ENCODE data around the gene KLHL30.

Gene KLHL30

DNA sequence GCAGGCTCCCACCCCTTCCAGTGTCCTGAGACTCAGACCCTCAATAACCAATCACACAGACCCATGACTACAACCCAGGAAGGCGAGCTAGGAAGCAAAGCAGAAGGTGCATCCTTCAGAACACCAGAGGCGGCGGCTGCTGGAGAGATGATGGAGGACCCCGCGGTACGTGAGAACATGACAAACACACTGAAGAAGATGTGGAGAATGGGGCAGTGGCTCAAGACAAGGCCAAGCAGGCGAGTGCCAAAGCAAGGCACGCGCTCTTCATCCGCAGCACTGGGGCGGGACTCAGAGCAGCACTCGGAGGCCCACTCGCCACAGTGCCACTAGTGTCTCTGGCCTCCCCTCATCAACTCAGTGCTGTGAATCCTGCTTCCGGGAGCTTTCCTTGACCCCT is 34.0 kb downstream of the KLHL30 start:
- no peaks in the 10 kb centered on the region for H3K9me3 ChIP-seq (ENCODE audit: control insufficient read depth, low read length)
- peaks cover 44% of the 10 kb centered on the region for H3K4me1 ChIP-seq (ENCODE audit: control insufficient read depth, insufficient read depth, low read length)
- no peak overlapping the region for H3K9ac ChIP-seq (ENCODE audit: low read length)
- H3K36me3 ChIP-seq (ENCODE audit: control insufficient read depth, insufficient read depth, low read length, severe bottlenecking), result peaks cover 63% of the 10 kb centered on the region
- no peak overlapping the region for H3K4me3 ChIP-seq (ENCODE audit: low read length)
- no peaks in the 10 kb centered on the region for H3K27me3 ChIP-seq (replicated peaks; ENCODE audit: control insufficient read depth, insufficient read depth, low read length)
- DNase-seq (ENCODE audit: low read depth), result no peak

DNA sequence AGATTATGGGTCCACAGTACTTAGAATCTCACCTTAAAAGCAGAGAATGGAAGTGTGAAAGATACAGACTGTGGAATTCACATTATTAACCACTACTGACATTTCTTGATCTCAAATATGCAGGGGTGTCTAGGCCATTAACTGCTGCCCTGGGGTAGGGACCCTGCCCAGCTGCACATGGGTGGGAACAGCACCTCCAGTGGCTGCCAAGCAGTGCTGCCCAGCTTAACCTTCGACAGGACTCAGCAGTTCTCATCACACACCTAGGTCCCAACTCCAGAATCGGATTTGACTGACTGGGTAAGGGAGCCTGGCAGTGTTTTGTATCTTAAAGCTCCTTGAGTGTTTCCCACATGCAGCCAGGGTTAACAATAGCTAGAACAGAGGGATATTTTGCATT is 35.2 kb downstream of the KLHL30 start:
- Histone ChIP-seq H3K36me3 (ENCODE audit: control insufficient read depth, insufficient read depth, low read length, severe bottlenecking) (peaks cover 71% of the 10 kb centered on the region), H3K4me3 (ENCODE audit: low read length) (no peak overlapping the region), H3K4me1 (ENCODE audit: control insufficient read depth, insufficient read depth, low read length) (peaks cover 32% of the 10 kb centered on the region), H3K9ac (ENCODE audit: low read length) (no peak overlapping the region), H3K27me3 (replicated peaks; ENCODE audit: control insufficient read depth, insufficient read depth, low read length) (no peaks in the 10 kb centered on the region), H3K9me3 (ENCODE audit: control insufficient read depth, low read length) (no peaks in the 10 kb centered on the region)
- DNase-seq (ENCODE audit: low read depth), result no peak

- H3K27me3 ChIP-seq (replicated peaks; ENCODE audit: control insufficient read depth, insufficient read depth, low read length), result no peaks in the 10 kb centered on the region
- H3K4me1 ChIP-seq (ENCODE audit: control insufficient read depth, insufficient read depth, low read length), result peaks cover 26% of the 10 kb centered on the region
- H3K9ac ChIP-seq (ENCODE audit: low read length), result no peak overlapping the region
- no peak for DNase-seq (ENCODE audit: low read depth)
- no peaks in the 10 kb centered on the region for H3K9me3 ChIP-seq (ENCODE audit: control insufficient read depth, low read length)
- peaks cover 77% of the 10 kb centered on the region for H3K36me3 ChIP-seq (ENCODE audit: control insufficient read depth, insufficient read depth, low read length, severe bottlenecking)
- H3K4me3 ChIP-seq (ENCODE audit: low read length), result no peak overlapping the region
Observed at GRCh38 chr2:238174291-238174690, 35.8 kb downstream of the KLHL30 start.

DNA sequence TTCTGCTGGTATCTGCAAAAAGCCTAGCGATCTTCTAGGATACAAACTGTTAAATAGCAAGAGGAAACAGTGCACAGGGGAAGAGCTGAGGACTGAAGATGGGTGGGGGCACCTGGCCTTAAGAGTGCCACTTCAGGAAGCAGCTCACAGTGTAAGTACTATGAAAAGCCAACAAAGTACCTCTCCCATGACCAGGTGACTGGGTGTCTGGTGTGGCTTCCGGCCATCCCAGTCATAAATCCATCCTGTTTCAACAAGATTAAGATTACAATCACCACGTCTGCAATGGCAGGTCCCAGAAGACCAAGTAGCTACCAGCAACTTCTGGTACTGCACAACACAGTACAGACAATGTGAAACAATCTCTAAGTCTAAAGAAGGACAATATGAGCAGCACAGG is 36.2 kb downstream of the KLHL30 start:
- Histone ChIP-seq H3K9me3 (ENCODE audit: control insufficient read depth, low read length) (no peaks in the 10 kb centered on the region), H3K9ac (ENCODE audit: low read length) (no peak overlapping the region), H3K4me3 (ENCODE audit: low read length) (no peak overlapping the region), H3K36me3 (ENCODE audit: control insufficient read depth, insufficient read depth, low read length, severe bottlenecking) (peaks cover 82% of the 10 kb centered on the region), H3K27me3 (replicated peaks; ENCODE audit: control insufficient read depth, insufficient read depth, low read length) (no peaks in the 10 kb centered on the region), H3K4me1 (ENCODE audit: control insufficient read depth, insufficient read depth, low read length) (peaks cover 22% of the 10 kb centered on the region)
- DNase-seq (ENCODE audit: low read depth), result no peak

GRCh38 chr2:238176613-238177012 is 38.1 kb downstream of the KLHL30 start:
- DNase-seq (ENCODE audit: low read depth), result peak; percentile 68

GRCh38 chr2:238180554-238180953 is 42.1 kb downstream of the KLHL30 start:
- H3K36me3 ChIP-seq (ENCODE audit: control insufficient read depth, insufficient read depth, low read length, severe bottlenecking), result peaks cover 91% of the 10 kb centered on the region
- H3K27me3 ChIP-seq (replicated peaks; ENCODE audit: control insufficient read depth, insufficient read depth, low read length), result no peaks in the 10 kb centered on the region
- no peak overlapping the region for H3K4me3 ChIP-seq (ENCODE audit: low read length)
- peaks cover 5% of the 10 kb centered on the region for H3K4me1 ChIP-seq (ENCODE audit: control insufficient read depth, insufficient read depth, low read length)
- DNase-seq (ENCODE audit: low read depth), result no peak
- no peak overlapping the region for H3K9ac ChIP-seq (ENCODE audit: low read length)
- no peaks in the 10 kb centered on the region for H3K9me3 ChIP-seq (ENCODE audit: control insufficient read depth, low read length)

More at GRCh38 chr2:238176613-238177012, 38.1 kb downstream of the KLHL30 start:
- no peaks in the 10 kb centered on the region for H3K9me3 ChIP-seq (ENCODE audit: control insufficient read depth, low read length)
- H3K4me1 ChIP-seq (ENCODE audit: control insufficient read depth, insufficient read depth, low read length), result peaks cover 8% of the 10 kb centered on the region
- H3K27me3 ChIP-seq (replicated peaks; ENCODE audit: control insufficient read depth, insufficient read depth, low read length), result no peaks in the 10 kb centered on the region
- peaks cover 92% of the 10 kb centered on the region for H3K36me3 ChIP-seq (ENCODE audit: control insufficient read depth, insufficient read depth, low read length, severe bottlenecking)
- H3K4me3 ChIP-seq (ENCODE audit: low read length), result no peak overlapping the region
- H3K9ac ChIP-seq (ENCODE audit: low read length), result no peak overlapping the region

DNA sequence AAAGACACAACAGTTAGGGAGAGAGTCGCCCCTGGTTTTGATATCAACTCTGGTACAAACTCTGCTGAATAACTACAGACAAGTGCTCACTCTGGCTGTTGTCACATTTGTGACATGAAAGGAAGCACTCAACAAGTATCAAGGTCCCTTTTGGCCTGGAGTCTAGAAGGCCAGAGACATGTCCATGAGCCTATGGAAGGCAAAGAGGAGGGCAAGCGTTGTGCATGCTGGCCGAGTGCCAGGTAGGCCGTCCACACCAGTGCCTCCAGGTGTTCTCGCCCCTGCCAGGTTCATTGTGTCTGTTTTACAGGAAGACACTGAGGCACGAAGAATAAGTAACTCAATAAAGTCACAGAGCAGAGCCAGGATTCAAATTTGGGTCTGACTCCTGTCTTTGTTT is 43.9 kb downstream of the KLHL30 start:
- Histone ChIP-seq H3K4me3 (ENCODE audit: low read length) (no peak overlapping the region), H3K27me3 (replicated peaks; ENCODE audit: control insufficient read depth, insufficient read depth, low read length) (no peaks in the 10 kb centered on the region), H3K36me3 (ENCODE audit: control insufficient read depth, insufficient read depth, low read length, severe bottlenecking) (peaks cover 99% of the 10 kb centered on the region), H3K9ac (ENCODE audit: low read length) (no peak overlapping the region), H3K4me1 (ENCODE audit: control insufficient read depth, insufficient read depth, low read length) (peaks cover 5% of the 10 kb centered on the region), H3K9me3 (ENCODE audit: control insufficient read depth, low read length) (no peaks in the 10 kb centered on the region)
- no peak for DNase-seq (ENCODE audit: low read depth)

DNA sequence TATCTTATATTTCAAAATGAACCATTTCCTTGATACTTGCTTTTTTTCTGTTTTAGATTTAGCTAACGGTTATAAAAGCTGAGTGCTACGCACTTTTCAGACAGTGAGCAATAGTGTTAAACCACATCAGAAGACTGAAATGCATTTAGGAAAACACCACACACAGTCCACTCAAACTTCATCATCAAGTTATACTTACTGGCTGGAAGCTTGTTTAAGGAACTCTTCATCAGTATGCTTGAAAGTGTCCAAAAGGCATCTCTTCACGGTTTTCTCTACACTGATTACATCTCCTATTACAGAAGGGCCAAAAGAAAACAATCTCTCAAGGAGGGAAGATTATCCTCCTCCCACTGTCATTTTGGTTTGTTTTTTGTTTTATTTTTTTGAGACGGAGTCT is 45.4 kb downstream of the KLHL30 start:
- no peak for DNase-seq (ENCODE audit: low read depth)
- no peak overlapping the region for H3K4me3 ChIP-seq (ENCODE audit: low read length)
- no peak overlapping the region for H3K9ac ChIP-seq (ENCODE audit: low read length)
- no peaks in the 10 kb centered on the region for H3K9me3 ChIP-seq (ENCODE audit: control insufficient read depth, low read length)
- H3K4me1 ChIP-seq (ENCODE audit: control insufficient read depth, insufficient read depth, low read length), result peaks cover 5% of the 10 kb centered on the region
- no peaks in the 10 kb centered on the region for H3K27me3 ChIP-seq (replicated peaks; ENCODE audit: control insufficient read depth, insufficient read depth, low read length)
- H3K36me3 ChIP-seq (ENCODE audit: control insufficient read depth, insufficient read depth, low read length, severe bottlenecking), result peaks cover 99% of the 10 kb centered on the region

DNA sequence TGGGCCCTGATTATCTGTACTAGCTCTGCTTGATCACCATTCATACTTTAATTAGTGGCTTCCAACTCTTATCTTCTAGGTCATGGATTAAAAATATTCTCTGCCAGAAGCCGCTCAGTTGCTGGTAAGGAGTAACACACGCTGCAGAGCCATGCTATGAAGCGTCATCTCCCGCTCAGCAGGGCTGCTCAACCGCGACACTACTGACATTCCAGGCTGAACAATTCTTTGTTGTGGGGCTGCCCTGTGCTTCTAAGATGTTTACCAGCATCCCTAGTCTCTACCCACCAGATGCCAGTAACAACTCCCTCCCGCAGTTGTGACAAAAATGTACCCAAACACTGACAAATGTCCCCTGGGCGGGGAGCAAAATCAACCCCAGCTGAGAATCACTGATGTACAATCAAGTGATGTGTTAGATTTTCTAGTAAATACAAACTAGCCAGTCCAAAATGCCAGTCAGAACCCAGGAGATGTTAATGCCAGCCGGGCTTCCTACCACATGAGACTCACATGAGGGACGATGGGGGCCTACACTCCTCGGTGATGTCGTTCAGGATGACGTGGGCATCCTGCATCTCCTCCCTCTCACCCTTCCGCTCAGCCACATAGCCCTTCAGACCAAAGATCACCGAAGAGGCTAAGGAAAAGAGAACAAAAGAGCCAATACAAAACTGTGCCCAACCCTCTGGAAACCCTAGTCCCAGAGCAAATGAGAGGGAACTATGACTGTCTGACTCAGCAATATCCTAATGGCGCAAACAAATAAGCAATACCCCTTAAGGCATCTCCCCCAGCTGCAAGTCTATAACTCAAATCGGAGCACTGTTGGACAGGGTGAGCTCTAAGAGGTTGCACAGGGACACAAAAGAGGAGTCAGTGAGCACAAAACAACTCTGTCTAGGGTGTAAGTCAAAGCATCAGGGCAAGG is 49.4 kb downstream of the KLHL30 start:
- Histone ChIP-seq H3K4me3 (ENCODE audit: low read length) (no peak overlapping the region), H3K36me3 (ENCODE audit: control insufficient read depth, insufficient read depth, low read length, severe bottlenecking) (peaks cover 92% of the 10 kb centered on the region), H3K9me3 (ENCODE audit: control insufficient read depth, low read length) (no peaks in the 10 kb centered on the region), H3K27me3 (replicated peaks; ENCODE audit: control insufficient read depth, insufficient read depth, low read length) (no peaks in the 10 kb centered on the region), H3K4me1 (ENCODE audit: control insufficient read depth, insufficient read depth, low read length) (no peaks in the 10 kb centered on the region), H3K9ac (ENCODE audit: low read length) (no peak overlapping the region)
- DNase-seq (ENCODE audit: low read depth), result no peak

DNA sequence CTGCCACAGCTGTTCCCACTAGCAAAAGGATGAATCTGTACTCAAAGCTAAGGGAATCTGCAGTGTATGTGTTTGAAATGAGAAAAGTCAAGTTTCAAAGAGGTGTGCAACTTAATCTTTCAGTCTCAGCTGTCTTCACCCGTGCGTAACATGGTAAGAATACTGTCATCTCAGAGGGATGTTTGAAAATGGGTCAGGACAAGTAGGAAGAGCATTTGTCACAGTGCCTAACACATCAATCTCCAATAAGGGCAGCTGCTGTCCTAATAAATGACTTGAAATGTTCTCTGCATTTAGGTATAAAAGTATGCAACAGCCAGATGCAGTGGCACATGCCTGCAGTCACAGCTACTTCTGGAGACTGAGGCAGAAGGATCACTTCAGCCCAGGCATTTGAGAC is 52.0 kb downstream of the KLHL30 start:
- Histone ChIP-seq H3K4me1 (ENCODE audit: control insufficient read depth, insufficient read depth, low read length) (no peaks in the 10 kb centered on the region), H3K9me3 (ENCODE audit: control insufficient read depth, low read length) (no peaks in the 10 kb centered on the region), H3K4me3 (ENCODE audit: low read length) (no peak overlapping the region), H3K27me3 (replicated peaks; ENCODE audit: control insufficient read depth, insufficient read depth, low read length) (no peaks in the 10 kb centered on the region), H3K36me3 (ENCODE audit: control insufficient read depth, insufficient read depth, low read length, severe bottlenecking) (peaks cover 83% of the 10 kb centered on the region), H3K9ac (ENCODE audit: low read length) (no peak overlapping the region)
- no peak for DNase-seq (ENCODE audit: low read depth)

Measured in adipocyte (in vitro differentiated cells).